ENCODE results near the gene MRGPRD.

DNA sequence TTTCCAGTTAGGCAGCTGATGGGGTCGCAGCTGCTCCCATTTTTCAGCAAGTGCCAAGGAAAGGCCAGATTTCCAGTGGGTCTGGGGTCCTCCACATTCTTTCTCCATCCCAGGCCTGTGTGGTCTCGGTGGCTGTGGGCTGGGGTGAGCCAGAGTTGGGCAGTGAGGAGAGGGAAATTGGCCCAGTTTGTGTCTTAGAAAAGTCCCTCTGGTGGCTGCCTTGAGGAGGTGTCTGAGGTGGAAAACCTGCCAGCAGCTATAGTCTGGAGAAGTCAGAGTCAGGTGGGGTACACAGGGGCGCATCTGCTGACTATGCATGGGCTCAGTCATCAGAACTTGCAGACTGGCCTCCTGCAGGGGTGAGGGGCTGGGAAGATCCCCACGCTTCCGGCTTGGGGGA lies 30.5 kb downstream of the MRGPRD start:
- TF ChIP-seq, protein P1, sequence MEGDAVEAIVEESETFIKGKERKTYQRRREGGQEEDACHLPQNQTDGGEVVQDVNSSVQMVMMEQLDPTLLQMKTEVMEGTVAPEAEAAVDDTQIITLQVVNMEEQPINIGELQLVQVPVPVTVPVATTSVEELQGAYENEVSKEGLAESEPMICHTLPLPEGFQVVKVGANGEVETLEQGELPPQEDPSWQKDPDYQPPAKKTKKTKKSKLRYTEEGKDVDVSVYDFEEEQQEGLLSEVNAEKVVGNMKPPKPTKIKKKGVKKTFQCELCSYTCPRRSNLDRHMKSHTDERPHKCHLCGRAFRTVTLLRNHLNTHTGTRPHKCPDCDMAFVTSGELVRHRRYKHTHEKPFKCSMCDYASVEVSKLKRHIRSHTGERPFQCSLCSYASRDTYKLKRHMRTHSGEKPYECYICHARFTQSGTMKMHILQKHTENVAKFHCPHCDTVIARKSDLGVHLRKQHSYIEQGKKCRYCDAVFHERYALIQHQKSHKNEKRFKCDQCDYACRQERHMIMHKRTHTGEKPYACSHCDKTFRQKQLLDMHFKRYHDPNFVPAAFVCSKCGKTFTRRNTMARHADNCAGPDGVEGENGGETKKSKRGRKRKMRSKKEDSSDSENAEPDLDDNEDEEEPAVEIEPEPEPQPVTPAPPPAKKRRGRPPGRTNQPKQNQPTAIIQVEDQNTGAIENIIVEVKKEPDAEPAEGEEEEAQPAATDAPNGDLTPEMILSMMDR (conservative IDR thresholded peaks at IDR 0.05 in 1 of 2, IDR thresholded peaks at IDR 0.05 in 1 of 2; ENCODE audit: low read depth in 1 of 2, low read length in 2 of 2): peak; percentile 13 to 44
- TF ChIP-seq EZH2 (IDR thresholded peaks at IDR 0.05; ENCODE audit: low read length, missing control alignments): no peak

Measured in fibroblast of lung (primary cell).